Erythroblast (primary cell): ENCODE results near the gene EXOC3.

Source experiments
- DNase-seq, 2 experiments: peaks; one replicate each; lab custom pipeline; 2025; lab: John Stamatoyannopoulos, UW
- GATA1 ChIP-seq: IDR thresholded peaks from 2 replicates; pipeline ENCODE4 v1.6.1; 2011; ENCODE audit warnings: low read depth, mild to moderate bottlenecking, control low read depth, low read length, moderate library complexity
- POLR2A ChIP-seq: IDR thresholded peaks from 2 replicates; pipeline ENCODE4 v1.6.1; 2011; ENCODE audit warnings: mild to moderate bottlenecking, low read length

Gene EXOC3

DNA sequence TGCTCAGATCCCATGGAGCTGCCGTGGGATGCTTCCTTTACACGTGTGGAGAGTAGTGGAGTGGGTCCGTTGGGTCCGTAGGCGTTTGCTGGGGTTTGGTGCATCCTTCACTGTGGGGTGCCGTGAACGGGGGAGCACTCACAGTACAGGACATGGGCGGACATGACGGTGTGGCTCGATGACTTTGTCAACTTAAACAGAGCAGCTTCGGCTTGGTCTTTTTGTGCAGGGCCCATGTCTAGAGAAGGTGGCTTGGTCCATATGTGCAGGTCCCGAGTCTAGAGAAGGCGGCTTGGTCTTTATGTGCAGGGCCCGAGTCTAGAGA is 26.4 kb upstream of the EXOC3 start:
- TF ChIP-seq POLR2A (no peak), GATA1 (no peak)
- DNase-seq: no peak

DNA sequence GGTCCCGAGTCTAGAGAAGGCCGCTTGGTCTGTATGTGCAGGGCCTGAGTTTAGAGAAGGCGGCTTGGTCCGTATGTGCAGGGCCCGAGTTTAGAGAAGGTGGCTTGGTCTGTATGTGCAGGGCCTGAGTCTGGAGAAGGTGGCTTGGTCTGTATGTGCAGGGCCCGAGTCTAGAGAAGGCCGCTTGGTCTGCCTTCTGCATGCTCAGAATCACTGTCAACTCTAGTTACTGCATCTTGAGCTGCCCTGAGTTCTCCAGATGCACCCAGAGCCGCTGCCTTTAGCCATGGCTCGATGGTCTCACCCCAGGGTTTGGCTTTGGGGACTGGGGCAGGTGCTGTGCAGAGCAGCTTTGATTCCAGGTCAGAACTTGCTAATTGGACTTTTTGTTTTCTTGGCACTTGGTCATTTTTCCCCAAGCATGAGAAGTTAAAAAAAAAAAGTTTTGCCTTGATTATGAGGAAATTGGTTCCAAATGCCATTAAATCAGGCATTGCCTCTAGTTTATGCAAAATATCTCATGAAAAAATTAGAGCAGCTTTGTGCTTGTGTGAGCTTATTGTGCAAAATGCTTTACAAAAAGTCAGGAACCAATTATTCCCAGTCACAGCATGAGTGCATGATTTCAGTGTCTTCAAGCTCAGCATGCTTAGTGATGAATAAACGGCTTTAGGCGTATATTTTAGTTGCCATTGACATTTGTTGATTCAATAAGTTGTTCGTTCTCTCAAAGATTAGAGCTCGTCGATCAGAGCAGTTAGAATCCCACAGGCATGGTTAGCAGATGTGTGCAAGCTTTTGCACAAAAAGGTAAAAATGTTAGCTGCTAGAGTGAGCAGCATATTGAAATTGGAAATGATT is 25.4 kb upstream of the EXOC3 start:
- TF ChIP-seq GATA1: no peak
- DNase-seq: no peak

DNA sequence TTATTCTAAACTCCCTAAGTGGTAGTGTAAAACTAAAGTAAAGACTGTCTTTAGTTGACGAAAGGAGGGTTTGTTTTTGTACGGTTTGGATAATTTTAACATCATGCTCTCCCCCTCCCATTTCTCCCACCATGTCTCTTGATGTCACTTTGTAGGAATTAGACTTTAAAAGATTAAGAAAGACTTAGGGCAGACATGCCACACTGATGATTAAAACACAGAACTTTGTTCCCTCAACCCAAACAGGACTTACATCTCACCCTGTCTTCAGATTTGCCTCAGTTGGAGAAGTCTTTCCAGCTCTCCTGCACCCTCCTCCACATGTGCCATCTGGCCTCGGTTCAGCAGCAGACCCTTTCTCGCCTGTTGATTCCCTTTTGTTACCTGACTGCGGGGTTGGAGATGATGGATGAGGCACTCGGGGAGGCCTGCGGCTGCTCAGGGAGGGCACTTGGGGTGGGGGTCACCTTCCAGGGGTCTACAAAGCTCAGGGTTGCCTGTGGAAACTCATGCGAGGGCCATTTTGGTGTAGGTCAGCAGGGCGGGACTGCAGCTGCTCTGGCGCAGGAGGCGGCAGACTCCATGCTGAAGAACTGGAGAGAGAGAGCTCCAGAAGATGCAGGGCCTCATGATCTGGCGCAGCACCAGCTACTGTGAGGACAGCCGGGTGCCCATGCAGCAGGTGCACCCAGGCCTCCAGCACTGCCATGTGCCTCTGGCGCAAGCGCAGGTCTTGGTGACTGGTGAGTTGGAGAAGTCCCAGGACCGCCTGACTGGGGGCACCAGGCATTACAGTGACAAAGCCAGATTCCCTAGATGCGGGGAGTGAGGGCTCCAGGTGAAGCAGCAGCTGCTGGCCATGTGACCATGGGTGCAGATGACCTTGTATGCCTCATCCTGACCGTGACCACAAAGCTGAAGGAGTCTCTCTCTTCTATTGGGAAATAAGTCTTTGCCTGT is 24.5 kb upstream of the EXOC3 start:
- DNase-seq: no peak
- TF ChIP-seq POLR2A (no peak), GATA1 (no peak)

DNA sequence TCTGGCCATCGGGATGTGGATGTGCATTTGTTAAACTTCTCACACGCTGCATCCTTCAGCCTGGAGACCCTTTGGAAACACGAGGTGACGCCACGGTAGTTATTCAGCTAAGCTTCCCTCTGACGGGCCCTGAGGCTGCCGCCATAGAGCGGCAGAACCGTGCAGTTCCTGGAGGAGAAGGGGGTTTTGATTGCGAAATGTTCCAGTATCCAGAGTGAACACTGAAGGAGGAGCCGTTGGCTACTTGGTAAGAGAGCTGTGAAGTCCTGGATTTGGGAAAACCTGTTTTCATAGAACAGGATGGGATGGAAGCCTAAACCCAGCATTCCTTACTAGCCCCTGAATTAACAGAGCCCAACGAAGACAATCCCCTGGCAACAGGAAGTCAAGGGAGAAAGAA is 23.0 kb upstream of the EXOC3 start:
- DNase-seq: no peak

DNA sequence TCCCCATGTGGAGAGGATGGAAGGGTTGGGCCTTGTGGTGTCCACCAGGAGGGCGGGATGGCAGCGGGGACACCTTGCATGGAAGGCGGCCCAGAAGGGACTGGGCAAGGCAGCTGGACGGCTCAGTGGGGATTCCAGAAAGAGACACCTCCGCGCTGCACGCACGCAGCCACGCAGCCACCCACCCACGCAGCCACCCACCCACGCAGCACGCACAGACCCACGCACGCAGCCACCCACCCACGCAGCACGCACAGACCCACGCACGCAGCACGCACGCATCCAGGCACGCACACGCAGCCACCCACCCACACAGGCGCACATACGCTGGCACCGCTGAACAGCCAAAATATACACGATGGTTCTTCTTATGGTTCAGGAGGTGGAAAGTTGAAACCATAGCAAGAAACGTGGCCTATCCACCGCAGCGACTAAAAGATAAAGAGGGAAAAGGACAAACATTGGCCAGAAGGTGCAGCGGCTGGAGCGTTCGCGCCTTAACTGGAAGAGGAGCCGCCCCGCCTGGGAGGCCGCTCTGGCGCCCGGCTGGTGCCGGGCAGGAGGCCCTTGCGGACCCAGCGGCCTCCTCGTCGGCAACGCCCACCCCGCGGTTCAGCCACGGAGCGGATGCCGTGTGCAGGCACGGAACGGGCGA is 22.2 kb upstream of the EXOC3 start:
- TF ChIP-seq GATA1: no peak
- TF ChIP-seq POLR2A: no peak
- DNase-seq: no peak

More for the DNA sequence above, 23.0 kb upstream of the EXOC3 start:
- no peak for TF ChIP-seq POLR2A
- TF ChIP-seq GATA1: no peak

DNA sequence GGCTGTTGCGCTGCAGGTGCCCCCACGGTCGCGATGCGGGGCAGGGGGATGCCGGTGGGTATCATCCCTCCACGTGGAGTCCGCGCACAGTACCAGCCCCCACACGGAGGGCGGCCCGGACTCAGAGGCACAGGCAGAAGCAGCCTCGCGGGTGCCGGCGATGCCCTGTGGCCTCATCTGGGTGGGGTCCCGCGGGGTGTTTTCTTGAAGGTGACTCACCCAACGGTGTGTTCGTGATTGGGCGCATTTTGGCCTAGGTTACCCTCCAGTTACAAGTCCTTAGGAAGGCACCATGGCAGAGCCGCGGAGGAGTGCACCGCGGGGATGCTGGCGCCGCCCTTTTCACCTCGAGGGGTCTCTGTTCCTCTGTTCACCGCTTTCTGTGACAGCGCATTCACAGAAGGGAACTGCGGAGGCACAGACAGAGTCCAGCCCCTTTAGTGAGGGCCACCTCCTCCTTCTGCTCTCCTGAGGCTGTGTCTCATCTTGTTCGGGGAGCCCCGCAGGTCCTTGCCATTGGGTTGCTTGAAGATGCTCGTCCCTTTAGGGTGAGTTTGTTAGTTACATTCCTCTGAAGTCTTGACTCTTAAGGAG is 21.6 kb upstream of the EXOC3 start:
- TF ChIP-seq POLR2A (no peak), GATA1 (no peak)
- no peak for DNase-seq

DNA sequence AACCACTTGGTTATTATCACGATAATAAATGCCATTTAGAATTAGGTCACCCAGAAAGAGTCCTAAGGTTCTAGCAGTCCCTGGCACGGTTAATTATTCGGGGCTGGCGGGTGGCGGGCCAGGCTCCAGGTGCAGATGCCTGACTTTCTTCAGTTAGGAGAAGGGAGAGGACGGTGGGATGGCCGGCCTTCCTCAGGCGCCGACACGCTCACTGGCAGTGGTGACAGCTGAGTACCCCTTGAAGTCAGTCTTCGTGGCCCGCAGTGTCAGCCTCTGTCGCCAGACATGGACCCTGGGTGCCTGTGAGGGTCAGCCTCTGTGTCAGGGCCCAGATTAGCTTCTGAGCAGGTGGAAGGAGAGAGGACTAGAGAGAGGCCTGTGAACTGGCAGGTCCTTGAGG is 21.1 kb upstream of the EXOC3 start:
- TF ChIP-seq GATA1 (no peak), POLR2A (no peak)
- no peak for DNase-seq

DNA sequence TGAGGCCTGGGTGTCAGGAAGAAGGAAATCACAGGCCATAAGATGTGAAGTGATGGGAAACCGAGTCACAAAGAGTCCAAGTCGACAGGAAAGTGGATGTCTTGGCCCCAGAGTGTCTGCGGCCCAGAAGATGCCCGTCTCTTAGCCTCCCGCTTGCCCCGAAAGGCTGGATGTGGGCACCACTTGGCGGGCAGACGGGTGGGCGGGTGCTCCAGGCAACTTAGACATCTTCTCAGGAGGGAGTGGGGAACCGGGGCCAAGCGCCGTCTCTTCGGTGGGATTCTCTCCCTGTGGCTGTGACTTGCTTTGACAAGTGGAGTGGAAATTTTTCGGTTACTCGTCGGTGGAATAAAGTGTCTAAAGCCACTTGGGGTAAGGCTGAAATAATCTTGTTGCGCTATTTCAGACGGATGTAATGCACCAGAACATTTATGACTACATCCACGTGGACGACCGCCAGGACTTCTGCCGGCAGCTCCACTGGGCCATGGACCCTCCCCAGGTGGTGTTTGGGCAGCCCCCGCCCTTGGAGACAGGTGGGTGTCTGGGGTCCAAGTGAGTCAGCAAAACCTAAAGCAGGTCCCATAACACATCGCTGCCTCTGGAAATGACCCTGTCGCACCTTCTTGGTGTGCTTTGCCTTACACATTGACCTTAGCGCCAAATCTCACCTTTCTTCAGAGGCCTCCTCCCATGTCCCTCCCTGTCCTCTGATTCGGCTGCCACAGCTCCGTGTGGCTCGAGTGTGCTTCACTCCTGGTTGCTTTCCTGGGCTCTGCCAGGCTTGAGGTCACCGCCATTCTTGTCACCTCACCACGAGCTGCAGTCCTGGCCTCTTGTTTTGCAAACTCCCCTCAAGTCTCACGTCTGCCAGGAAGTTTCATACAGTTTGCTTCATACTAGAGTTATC is 20.4 kb upstream of the EXOC3 start:
- no peak for DNase-seq
- TF ChIP-seq POLR2A (no peak), GATA1 (no peak)

DNA sequence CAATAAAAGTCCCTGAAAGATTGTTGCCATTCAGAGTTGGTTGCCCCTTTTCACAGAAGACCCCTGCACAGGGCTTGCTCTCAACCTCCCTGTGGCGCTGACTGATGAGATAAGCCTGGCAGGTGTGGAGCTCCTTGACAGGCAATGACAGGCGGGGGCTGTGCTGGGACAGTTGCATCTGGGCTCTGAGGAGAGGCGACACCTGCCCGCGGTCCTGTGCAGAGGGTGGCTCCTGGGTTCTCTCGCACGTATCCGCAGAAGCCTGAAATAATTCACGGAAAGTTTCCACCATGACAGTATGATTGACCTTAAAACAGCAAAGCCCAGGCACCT is 19.8 kb upstream of the EXOC3 start:
- no peak for DNase-seq
- TF ChIP-seq GATA1 (no peak), POLR2A (no peak)

DNA sequence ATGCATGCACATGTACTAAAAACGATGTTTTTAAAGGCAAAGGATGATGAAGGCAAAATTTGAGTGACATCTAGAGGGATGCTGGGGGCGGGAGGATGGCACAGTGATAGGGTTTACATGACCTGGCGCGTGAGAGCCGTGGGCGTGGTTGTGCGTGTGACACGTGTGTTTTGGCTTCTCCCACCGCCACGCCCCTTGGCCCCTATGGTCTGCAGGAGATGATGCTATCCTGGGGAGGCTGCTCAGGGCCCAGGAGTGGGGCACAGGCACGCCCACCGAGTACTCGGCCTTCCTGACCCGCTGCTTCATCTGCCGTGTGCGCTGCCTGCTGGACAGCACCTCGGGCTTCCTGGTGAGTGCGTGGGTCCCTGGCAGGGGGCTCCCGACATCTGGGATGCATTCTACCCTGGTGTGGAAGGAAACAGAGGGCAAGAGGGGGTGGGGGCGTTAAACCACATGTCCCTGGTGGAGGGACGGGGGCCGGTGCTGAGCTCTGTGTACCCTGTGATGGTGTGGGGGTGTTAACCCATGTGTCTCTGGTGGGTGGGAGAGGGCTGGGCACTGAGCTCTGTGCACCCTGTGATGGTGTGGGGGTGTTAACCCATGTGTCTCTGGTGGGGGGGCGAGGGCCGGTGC is 19.2 kb upstream of the EXOC3 start:
- peak; percentile 17 to 21 for DNase-seq
- TF ChIP-seq GATA1 (no peak), POLR2A (no peak)

DNA sequence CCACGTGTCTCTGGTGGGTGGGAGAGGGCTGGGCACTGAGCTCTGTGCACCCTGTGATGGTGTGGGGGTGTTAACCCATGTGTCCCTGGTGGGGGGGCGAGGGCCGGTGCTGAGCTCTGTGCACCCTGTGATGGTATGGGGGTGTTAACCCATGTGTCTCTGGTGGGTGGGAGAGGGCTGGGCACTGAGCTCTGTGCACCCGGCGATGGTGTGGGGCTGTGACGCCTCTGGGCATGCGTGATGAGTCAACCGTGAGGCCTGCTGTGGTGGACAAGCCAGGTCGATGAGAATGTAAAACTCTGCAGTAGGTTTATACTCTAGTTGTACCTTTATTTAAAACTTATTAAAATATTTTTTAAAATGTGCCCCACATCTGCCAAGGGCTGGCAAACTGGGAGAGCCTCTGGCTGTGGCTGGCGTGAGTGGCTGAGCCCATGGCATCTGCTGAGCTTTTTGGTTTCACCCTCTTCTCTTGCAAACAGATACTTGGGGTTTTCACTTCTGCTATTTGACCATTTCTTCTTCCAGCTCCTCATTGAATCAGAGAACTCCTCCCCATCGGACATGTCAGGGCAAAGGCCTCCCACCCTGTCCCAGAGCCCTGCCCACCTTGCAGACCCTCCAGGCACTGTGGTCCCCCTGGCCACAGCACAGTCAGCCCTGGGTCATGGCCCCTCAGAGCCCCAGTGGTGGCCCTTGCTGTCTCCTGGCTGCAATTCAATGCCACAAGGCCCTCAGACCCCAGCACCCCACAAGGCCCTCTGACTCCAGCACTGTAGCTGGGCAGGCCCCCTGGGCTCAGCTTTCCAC is 18.5 kb upstream of the EXOC3 start:
- TF ChIP-seq GATA1 (no peak), POLR2A (no peak)

More for the DNA sequence above, 18.5 kb upstream of the EXOC3 start:
- no peak for DNase-seq
